Colonic mucosa (tissue), 4 donors: ENCODE results near the gene LRP3. TPM values are rescaled to one million over a fixed set of nuclear protein-coding genes. Genes with fewer than 3 reads are reported as not detected.
"Not testable (repeated sequence)": the region's sequence is repeated elsewhere in the genome, so short reads cannot be mapped to it uniquely, and the experiment has no call there.

Source experiments
- DNase-seq: peaks from one replicate; pipeline ENCODE4 v3.0.0-alpha.2; 2020
- H3K27ac ChIP-seq: fragments of 200-600 bp; one replicate; pipeline ENCODE4 v1.8.0; 2021
- H3K27me3 ChIP-seq: fragments of 200-600 bp; one replicate; pipeline ENCODE4 v1.8.0; 2021
- H3K36me3 ChIP-seq: fragments of 200-600 bp; one replicate; pipeline ENCODE4 v1.8.0; 2021
- H3K4me1 ChIP-seq: fragments of 200-600 bp; one replicate; pipeline ENCODE4 v1.8.0; 2021; ENCODE audit warnings: mild to moderate bottlenecking
- H3K4me3 ChIP-seq: fragments of 200-600 bp; one replicate; pipeline ENCODE4 v1.8.0; 2021
- H3K9ac ChIP-seq, 2 donors: one replicate each; pipeline ENCODE4 v1.7.0; 2013; ENCODE audit warnings: control low read depth in 2 of 2, low read depth in 2 of 2, low read length in 2 of 2
- H3K9me3 ChIP-seq: fragments of 200-600 bp; one replicate; pipeline ENCODE4 v1.8.0; 2021
- intact Hi-C: fragments of 100-400 bp; cut with DNase I; formaldehyde crosslinking; loops from one replicate; pipeline ENCODE4 v1.14.1; 2022
- total RNA-seq, 2 donors: library from RNA; stranded (reverse); fragmentation: NEBNext Ultra II Directional in 1 of 2; extraction: Animal tissue kit (Norgen Biotek cat#: 25700) in 1 of 2; gene quantifications; one replicate each; pipeline ENCODE4 v1.2.1, GENCODE V29; 2021
- TF ChIP-seq, protein P1 (sequence below): fragments of 200-600 bp; IDR thresholded peaks from one replicate; pipeline ENCODE4 v1.8.0; 2022; ENCODE audit warnings: antibody characterized with exemption, mild to moderate bottlenecking
- donor health status: healthy.
- donor health status: DM: no; HTN: no; CAD: no.
- donor health status: DM: no; HTN: no; CAD: no.

Gene LRP3
- total RNA-seq, 2 donors from 2014 or later = 14.6 to 16.5 TPM

DNA sequence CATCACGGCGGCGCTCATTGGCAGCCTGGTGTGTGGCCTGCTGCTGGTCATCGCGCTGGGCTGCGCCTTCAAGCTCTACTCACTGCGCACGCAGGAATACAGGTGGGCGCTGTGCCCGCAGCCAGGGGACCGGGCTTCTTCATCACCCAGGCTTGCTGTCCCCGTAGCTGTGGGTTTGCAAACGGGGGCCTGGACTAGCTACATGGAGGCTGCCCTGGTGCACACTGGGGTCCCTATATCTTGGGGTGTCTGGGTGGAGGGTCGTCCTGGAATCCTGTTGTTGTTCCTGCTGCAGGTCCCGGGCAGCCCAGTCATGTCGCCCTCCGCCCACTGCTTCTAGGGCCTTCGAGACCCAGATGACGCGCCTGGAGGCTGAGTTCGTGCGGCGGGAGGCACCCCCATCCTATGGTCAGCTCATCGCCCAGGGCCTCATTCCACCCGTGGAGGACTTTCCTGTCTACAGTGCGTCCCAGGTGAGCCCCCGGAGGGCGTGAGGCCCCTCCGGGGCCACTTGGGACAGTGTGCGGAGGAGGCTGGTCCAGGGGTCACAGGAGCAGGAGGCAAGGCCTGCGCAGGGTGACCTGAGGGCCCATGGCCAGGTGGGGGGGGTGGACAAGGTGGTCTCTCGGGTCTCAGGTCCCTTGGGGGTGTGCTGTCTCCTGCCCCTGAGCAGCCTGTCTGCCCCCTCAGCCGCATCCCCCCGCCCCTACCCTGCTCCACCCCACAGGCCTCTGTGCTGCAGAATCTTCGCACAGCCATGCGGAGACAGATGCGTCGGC lies 12.3 kb downstream of the LRP3 start:
- intact Hi-C loops = no loop called here
- Histone ChIP-seq H3K9me3 (no peaks in the 10 kb centered on the region), H3K4me3 (no peak overlapping the region), H3K27me3 (no peaks in the 10 kb centered on the region), H3K4me1 (no peaks in the 10 kb centered on the region), H3K36me3 (no peaks in the 10 kb centered on the region), H3K27ac (no peak overlapping the region), H3K9ac (no peak overlapping the region)
- DNase-seq = no peak
- TF ChIP-seq, protein P1, sequence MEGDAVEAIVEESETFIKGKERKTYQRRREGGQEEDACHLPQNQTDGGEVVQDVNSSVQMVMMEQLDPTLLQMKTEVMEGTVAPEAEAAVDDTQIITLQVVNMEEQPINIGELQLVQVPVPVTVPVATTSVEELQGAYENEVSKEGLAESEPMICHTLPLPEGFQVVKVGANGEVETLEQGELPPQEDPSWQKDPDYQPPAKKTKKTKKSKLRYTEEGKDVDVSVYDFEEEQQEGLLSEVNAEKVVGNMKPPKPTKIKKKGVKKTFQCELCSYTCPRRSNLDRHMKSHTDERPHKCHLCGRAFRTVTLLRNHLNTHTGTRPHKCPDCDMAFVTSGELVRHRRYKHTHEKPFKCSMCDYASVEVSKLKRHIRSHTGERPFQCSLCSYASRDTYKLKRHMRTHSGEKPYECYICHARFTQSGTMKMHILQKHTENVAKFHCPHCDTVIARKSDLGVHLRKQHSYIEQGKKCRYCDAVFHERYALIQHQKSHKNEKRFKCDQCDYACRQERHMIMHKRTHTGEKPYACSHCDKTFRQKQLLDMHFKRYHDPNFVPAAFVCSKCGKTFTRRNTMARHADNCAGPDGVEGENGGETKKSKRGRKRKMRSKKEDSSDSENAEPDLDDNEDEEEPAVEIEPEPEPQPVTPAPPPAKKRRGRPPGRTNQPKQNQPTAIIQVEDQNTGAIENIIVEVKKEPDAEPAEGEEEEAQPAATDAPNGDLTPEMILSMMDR = no peak

DNA sequence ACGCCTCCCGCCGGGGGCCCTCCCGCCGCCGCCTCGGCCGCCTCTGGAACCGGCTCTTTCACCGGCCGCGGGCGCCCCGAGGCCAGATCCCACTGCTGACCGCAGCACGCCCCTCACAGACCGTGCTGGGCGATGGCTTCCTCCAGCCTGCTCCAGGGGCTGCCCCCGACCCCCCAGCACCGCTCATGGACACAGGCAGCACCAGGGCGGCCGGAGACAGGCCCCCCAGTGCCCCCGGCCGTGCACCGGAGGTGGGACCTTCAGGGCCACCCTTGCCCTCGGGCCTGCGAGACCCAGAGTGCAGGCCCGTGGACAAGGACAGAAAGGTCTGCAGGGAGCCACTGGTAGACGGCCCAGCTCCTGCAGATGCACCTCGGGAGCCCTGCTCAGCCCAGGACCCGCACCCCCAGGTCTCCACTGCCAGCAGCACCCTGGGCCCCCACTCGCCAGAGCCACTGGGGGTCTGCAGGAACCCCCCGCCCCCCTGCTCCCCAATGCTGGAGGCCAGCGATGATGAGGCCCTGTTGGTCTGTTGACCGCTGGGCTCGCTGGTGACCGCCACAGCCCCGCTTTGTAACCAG lies 13.0 kb downstream of the LRP3 start:
- no peak overlapping the region for H3K9ac ChIP-seq
- no peaks in the 10 kb centered on the region for H3K36me3 ChIP-seq
- DNase-seq = no peak
- TF ChIP-seq, protein P1 = no peak
- H3K4me3 ChIP-seq = no peak overlapping the region
- intact Hi-C loops = no loop called here
- no peak overlapping the region for H3K27ac ChIP-seq
- H3K27me3 ChIP-seq = no peaks in the 10 kb centered on the region
- no peaks in the 10 kb centered on the region for H3K4me1 ChIP-seq
- no peaks in the 10 kb centered on the region for H3K9me3 ChIP-seq

- no peak overlapping the region for H3K27ac ChIP-seq
- TF ChIP-seq, protein P1 = no peak
- H3K4me3 ChIP-seq = no peak overlapping the region
- DNase-seq = no peak
- H3K27me3 ChIP-seq = no peaks in the 10 kb centered on the region
- no peaks in the 10 kb centered on the region for H3K9me3 ChIP-seq
- intact Hi-C loops = no loop called here
- no peaks in the 10 kb centered on the region for H3K4me1 ChIP-seq
- no peaks in the 10 kb centered on the region for H3K36me3 ChIP-seq
- H3K9ac ChIP-seq = no peak overlapping the region
These were observed 13.8 kb downstream of the LRP3 start for GRCh38 chr19:33207903-33208302.

DNA sequence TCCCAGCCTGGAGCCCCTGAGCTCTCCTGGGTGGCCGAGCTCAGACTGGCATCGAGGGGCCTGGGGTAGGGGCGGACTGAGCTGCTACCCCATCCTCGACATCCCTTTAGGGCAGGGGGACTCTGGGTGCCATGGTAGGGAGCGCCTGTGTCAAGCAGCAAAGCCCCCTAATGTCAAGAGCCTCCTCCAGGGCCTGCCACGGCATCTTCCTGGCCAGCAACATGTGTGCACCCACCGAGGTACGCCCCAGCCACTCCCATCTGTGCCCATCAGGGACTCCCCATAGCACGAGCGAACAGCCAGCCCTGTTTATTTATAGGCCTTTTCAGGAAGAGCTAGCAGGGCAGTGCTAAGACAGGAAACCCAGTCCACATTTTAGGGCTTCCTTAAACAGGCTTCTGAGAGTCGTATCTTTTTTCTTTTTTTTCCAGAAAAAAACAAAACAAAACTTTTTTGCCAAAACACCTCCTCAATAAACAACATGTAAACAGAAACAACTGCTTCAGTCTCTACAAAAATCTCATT lies 14.3 kb downstream of the LRP3 start:
- Histone ChIP-seq H3K9me3 (no peaks in the 10 kb centered on the region), H3K27ac (no peak overlapping the region), H3K36me3 (no peaks in the 10 kb centered on the region), H3K4me3 (no peak overlapping the region), H3K9ac (no peak overlapping the region), H3K4me1 (no peaks in the 10 kb centered on the region), H3K27me3 (no peaks in the 10 kb centered on the region)
- intact Hi-C loops = no loop called here
- TF ChIP-seq, protein P1 = no peak
- no peak for DNase-seq

DNA sequence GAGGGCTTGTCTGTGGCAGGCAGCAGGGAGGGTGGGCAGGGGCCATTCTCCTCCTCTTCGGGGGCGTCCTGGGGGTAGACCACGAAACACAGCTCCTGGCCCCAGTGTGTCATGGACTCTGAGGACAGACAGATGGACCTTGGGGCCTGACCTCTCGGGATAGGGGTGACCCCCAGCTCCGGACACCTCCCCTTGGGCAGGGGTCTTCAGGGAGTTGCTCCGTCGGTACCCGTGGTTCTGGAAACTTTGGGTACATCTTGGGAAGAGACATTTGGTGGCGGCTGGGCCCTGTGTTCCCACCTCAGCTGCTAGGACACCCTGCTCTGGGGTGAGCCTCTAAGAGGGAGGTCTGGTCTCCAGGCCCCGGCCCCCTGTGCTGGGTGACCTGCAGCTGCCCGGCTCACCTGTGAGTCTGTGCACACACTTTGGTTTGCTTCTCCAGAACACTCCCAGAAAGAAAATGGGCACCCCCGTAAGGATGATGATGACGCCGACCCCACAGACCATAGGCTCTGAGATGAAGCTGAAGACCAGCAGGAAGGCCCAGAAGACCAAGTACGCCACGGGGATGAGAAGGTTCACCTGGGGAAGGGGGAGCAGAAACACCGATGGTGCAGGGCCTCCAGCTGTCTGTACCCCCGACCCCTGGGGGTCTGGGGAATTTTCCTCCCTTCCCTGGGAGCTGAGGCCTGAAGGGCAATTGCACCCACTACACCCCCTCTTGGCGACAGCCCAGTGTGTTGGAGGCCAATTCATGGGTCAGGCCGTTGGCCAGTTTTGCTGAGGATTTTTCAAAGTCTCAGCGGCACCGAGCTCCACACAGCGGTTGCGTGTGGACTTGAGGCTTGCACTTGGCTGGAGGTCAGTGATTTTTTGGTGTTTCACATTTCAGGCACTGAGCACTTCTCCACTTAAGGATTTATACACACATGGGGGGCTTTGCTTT lies 15.0 kb downstream of the LRP3 start:
- TF ChIP-seq, protein P1 = no peak
- H3K36me3 ChIP-seq = no peaks in the 10 kb centered on the region
- H3K4me1 ChIP-seq = no peaks in the 10 kb centered on the region
- H3K27ac ChIP-seq = no peak overlapping the region
- H3K9ac ChIP-seq = no peak overlapping the region
- H3K27me3 ChIP-seq = no peaks in the 10 kb centered on the region
- H3K9me3 ChIP-seq = no peaks in the 10 kb centered on the region
- intact Hi-C loops = no loop called here
- DNase-seq = no peak
- H3K4me3 ChIP-seq = no peak overlapping the region

GRCh38 chr19:33209850-33210230 lies 15.7 kb downstream of the LRP3 start:
- H3K27ac ChIP-seq, H3K9me3 ChIP-seq, H3K36me3 ChIP-seq, H3K9ac ChIP-seq, H3K4me3 ChIP-seq, intact Hi-C loops, H3K4me1 ChIP-seq, DNase-seq, H3K27me3 ChIP-seq: not testable (repeated sequence)
